ENCODE measurements around the gene ZAR1.
"Not testable (repeated sequence)": the region's sequence is repeated elsewhere in the genome, so short reads cannot be mapped to it uniquely, and the experiment has no call there.

- not testable (repeated sequence) for TF ChIP-seq SUZ12 (IDR thresholded peaks at IDR 0.05; ENCODE audit: extremely low read depth, insufficient read depth, insufficient read length); ZNF274 (IDR thresholded peaks at IDR 0.05; ENCODE audit: low read depth, low read length)
These were observed 49.1 kb upstream of the ZAR1 start for GRCh38 chr4:48440914-48441313.
